Natural killer cell (primary cell): ENCODE measurements around the gene ZNF480. TPM values are rescaled to one million over a fixed set of nuclear protein-coding genes. Genes with fewer than 3 reads are reported as not detected.

ENCODE experiments used
- ATAC-seq, 3 donors: fragments of 150-1000 bp in 2 of 3; fragments of 200-7000 bp in 1 of 3; cut with Tn5 transposase; 1 replicate in 1 of 3; 2 replicates in 2 of 3; pipeline ENCODE4 v1.10.0; 2021; ENCODE audit warnings: mild to moderate bottlenecking in 2 of 3, moderate library complexity in 2 of 3
- DNase-seq, 2 donors: peaks; one replicate each; pipeline versions ENCODE4 v3.0.0 to v3.0.0-alpha.2; 2013 to 2021; ENCODE audit warnings: mixed read lengths in 1 of 2
- H3K27ac ChIP-seq: one replicate; pipeline ENCODE4 v1.5.1; 2013; ENCODE audit warnings: mild to moderate bottlenecking, low read length
- H3K27me3 ChIP-seq: one replicate; pipeline ENCODE4 v1.6.1; 2013; ENCODE audit warnings: low read length; ENCODE audit not compliant: control insufficient read depth, insufficient read depth
- H3K36me3 ChIP-seq: one replicate; pipeline ENCODE4 v1.6.1; 2013; ENCODE audit warnings: low read length; ENCODE audit not compliant: control insufficient read depth, insufficient read depth
- H3K4me1 ChIP-seq: one replicate; pipeline ENCODE4 v1.6.1; 2013; ENCODE audit warnings: low read length; ENCODE audit not compliant: control insufficient read depth, insufficient read depth
- H3K4me3 ChIP-seq: one replicate; pipeline ENCODE4 v1.5.1; 2013; ENCODE audit warnings: low read length
- H3K9me3 ChIP-seq: one replicate; pipeline ENCODE4 v1.6.1; 2013; ENCODE audit warnings: low read length; ENCODE audit not compliant: control insufficient read depth, insufficient read depth
- H3K27ac Mint-ChIP-seq, 2 donors: one replicate each; pipeline ENCODE4 v1.8.0; 2022; ENCODE audit warnings: mild to moderate bottlenecking in 2 of 2, mixed read lengths in 2 of 2, moderate library complexity in 1 of 2
- H3K27me3 Mint-ChIP-seq, 2 donors: one replicate each; pipeline ENCODE4 v1.8.0; 2022; ENCODE audit warnings: low read depth in 2 of 2, mixed read lengths in 2 of 2
- H3K36me3 Mint-ChIP-seq: one replicate; pipeline ENCODE4 v1.8.0; 2022; ENCODE audit warnings: mixed read lengths
- H3K4me1 Mint-ChIP-seq, 2 donors: one replicate each; pipeline ENCODE4 v1.8.0; 2022; ENCODE audit warnings: mixed read lengths in 2 of 2
- H3K4me3 Mint-ChIP-seq: one replicate; pipeline ENCODE4 v1.8.0; 2022; ENCODE audit warnings: mild to moderate bottlenecking, moderate library complexity, mixed read lengths
- H3K9me3 Mint-ChIP-seq, 2 donors: one replicate each; pipeline ENCODE4 v1.8.0; 2022; ENCODE audit warnings: mixed read lengths in 2 of 2
- WGBS: methylation state at CpG from one replicate; pipeline ENCODE4 v1.1.7; 2013; ENCODE audit warnings: missing lambda C conversion rate; ENCODE audit not compliant: insufficient coverage; 5-methylcytosine and 5-hydroxymethylcytosine counted together
- intact Hi-C: fragments of 100-400 bp; cut with micrococcal nuclease; formaldehyde crosslinking; loops from one replicate; pipeline ENCODE4 v1.14.2; 2022
- total RNA-seq, 4 donors: library from RNA; stranded (reverse); fragments of 120-200 nt in 1 of 4; gene quantifications; one replicate each; pipeline versions ENCODE4 v1.2.3 to v1.2.4, GENCODE V29; 2013 to 2022
- TF ChIP-seq, protein P1 (sequence below): fragments of 200-600 bp; IDR thresholded peaks from one replicate; pipeline ENCODE4 v1.8.0; 2022; ENCODE audit warnings: antibody characterized with exemption

The ZNF480 gene
- total RNA-seq, 3 donors from 2014 or later (not counting 1 experiment from before 2014, with no cell fraction given), result 6.4 to 9.4 (median 7.6) TPM

- 85% methylated on average over 5 of the region's 5 CpGs for WGBS
- Mint-ChIP-seq H3K4me1 (peaks cover 64 to 73% of the 10 kb centered on the region in 2 donors), H3K36me3 (no peaks in the 10 kb centered on the region), H3K27ac (peak overlapping the region in 1 of 2 donors; percentile 2), H3K9me3 (no peaks in the 10 kb centered on the region), H3K27me3 (no peaks in the 10 kb centered on the region), H3K4me3 (no peak overlapping the region)
- TF ChIP-seq, protein P1, sequence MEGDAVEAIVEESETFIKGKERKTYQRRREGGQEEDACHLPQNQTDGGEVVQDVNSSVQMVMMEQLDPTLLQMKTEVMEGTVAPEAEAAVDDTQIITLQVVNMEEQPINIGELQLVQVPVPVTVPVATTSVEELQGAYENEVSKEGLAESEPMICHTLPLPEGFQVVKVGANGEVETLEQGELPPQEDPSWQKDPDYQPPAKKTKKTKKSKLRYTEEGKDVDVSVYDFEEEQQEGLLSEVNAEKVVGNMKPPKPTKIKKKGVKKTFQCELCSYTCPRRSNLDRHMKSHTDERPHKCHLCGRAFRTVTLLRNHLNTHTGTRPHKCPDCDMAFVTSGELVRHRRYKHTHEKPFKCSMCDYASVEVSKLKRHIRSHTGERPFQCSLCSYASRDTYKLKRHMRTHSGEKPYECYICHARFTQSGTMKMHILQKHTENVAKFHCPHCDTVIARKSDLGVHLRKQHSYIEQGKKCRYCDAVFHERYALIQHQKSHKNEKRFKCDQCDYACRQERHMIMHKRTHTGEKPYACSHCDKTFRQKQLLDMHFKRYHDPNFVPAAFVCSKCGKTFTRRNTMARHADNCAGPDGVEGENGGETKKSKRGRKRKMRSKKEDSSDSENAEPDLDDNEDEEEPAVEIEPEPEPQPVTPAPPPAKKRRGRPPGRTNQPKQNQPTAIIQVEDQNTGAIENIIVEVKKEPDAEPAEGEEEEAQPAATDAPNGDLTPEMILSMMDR, result no peak
- Histone ChIP-seq H3K27ac (no peak overlapping the region), H3K9me3 (peaks cover 6% of the 10 kb centered on the region), H3K27me3 (no peaks in the 10 kb centered on the region), H3K4me3 (no peak overlapping the region), H3K4me1 (peaks cover 14% of the 10 kb centered on the region), H3K36me3 (peaks cover 5% of the 10 kb centered on the region)
- intact Hi-C loops, result no loop called here
- ATAC-seq (no peak), DNase-seq (no peak)
Observed at GRCh38 chr19:52274191-52274590, 22.8 kb upstream of the ZNF480 start.

DNA sequence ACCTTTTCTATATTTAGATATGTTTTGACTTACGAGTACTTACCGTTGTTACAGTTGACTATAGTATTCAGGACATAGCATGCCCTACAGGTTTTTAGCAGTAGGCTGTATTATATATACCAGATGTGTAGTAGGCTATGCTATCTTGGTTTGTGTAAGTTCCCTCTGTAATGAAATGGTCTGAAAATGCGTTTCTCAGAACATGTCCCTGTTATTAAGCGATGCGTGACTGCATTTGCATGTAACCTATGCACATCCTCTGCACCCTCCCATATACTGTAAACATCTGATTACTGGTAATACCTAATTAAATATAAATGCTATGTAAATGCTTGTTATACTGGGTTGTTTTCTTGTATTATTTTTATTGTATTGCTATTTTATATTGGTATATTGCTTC, 21.0 kb upstream of the ZNF480 start:
- H3K4me1 ChIP-seq, result peaks cover 6% of the 10 kb centered on the region
- no peaks in the 10 kb centered on the region for H3K9me3 Mint-ChIP-seq
- 100% methylated on average over 2 of the region's 5 CpGs for WGBS
- ATAC-seq (no peak), DNase-seq (no peak)
- H3K9me3 ChIP-seq, result peaks cover 6% of the 10 kb centered on the region
- no peaks in the 10 kb centered on the region for H3K27me3 ChIP-seq
- no peaks in the 10 kb centered on the region for H3K27me3 Mint-ChIP-seq
- intact Hi-C loops, result no loop called here
- TF ChIP-seq, protein P1, result no peak
- H3K4me3 ChIP-seq, result no peak overlapping the region
- peaks cover 54 to 65% of the 10 kb centered on the region in 2 donors for H3K4me1 Mint-ChIP-seq
- no peak overlapping the region for H3K27ac ChIP-seq
- H3K36me3 Mint-ChIP-seq, result no peaks in the 10 kb centered on the region
- H3K27ac Mint-ChIP-seq, result no peak overlapping the region
- H3K36me3 ChIP-seq, result peaks cover 5% of the 10 kb centered on the region
- H3K4me3 Mint-ChIP-seq, result no peak overlapping the region

GRCh38 chr19:52277471-52277870, 19.5 kb upstream of the ZNF480 start:
- Mint-ChIP-seq H3K27me3 (no peaks in the 10 kb centered on the region), H3K27ac (no peak overlapping the region), H3K4me3 (no peak overlapping the region), H3K36me3 (peaks cover under 1% of the 10 kb centered on the region), H3K9me3 (no peaks in the 10 kb centered on the region), H3K4me1 (peaks cover 43 to 55% of the 10 kb centered on the region in 2 donors)
- no peaks in the 10 kb centered on the region for H3K4me1 ChIP-seq
- WGBS, result 95% methylated on average over 6 of the region's 6 CpGs
- peaks cover 8% of the 10 kb centered on the region for H3K36me3 ChIP-seq
- H3K9me3 ChIP-seq, result peaks cover 6% of the 10 kb centered on the region
- no peak overlapping the region for H3K27ac ChIP-seq
- DNase-seq, result no peak
- intact Hi-C loops, result no loop called here
- no peak for ATAC-seq
- TF ChIP-seq, protein P1, result no peak
- no peaks in the 10 kb centered on the region for H3K27me3 ChIP-seq
- H3K4me3 ChIP-seq, result no peak overlapping the region

DNA sequence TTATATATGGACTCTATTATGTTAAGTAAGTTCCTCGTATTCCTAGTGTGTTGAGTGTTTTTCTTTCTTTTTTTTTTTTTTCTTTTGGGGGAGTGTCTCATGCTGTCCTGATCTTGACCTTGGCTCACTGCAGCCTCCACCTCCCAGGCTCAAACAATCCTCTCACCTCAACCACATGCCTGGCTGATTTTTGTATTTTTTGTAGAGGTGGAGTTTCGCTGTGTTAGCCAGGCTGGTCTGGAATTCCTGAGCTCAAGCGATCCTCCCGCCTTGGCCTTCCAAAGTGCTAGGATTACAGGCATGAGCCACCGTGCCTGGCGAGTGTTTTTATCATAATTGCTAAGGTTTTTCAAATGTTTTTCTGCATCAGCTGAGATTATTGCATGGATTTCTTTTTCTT, 10.7 kb upstream of the ZNF480 start:
- peaks cover 63% of the 10 kb centered on the region for H3K36me3 ChIP-seq
- Mint-ChIP-seq H3K27me3 (no peaks in the 10 kb centered on the region), H3K9me3 (no peaks in the 10 kb centered on the region), H3K27ac (peak overlapping the region in 1 of 2 donors; percentile 23), H3K4me1 (peaks cover 0 to 5% of the 10 kb centered on the region in 2 donors), H3K4me3 (no peak overlapping the region), H3K36me3 (peaks cover 52% of the 10 kb centered on the region)
- intact Hi-C loops, result no loop called here
- no peak overlapping the region for H3K27ac ChIP-seq
- 100% methylated on average over 5 of the region's 6 CpGs for WGBS
- no peak overlapping the region for H3K4me3 ChIP-seq
- H3K27me3 ChIP-seq, result no peaks in the 10 kb centered on the region
- DNase-seq (no peak), ATAC-seq (no peak)
- TF ChIP-seq, protein P1, result no peak
- H3K9me3 ChIP-seq, result peaks cover 4% of the 10 kb centered on the region
- no peaks in the 10 kb centered on the region for H3K4me1 ChIP-seq
